Caco-2 (cell line): ENCODE measurements around the gene HSF5. TPM values are rescaled to one million over a fixed set of nuclear protein-coding genes. Genes with fewer than 3 reads are reported as not detected.

ENCODE experiments used
- BruUV-seq: library from RNA; stranded (reverse); fragments of 400-500 nt; replicated peaks from 2 replicates; lab custom pipeline; 2021; lab: Mats Ljungman, UMichigan
- CTCF ChIA-PET: fragments of 300-600 bp; sonication (Branson Sonifier 250); formaldehyde crosslinking; loops from one replicate; lab custom pipeline; 2022; ENCODE audit warnings: antibody characterized with exemption; lab: Charles Lee
- POLR2A ChIA-PET: fragments of 300-600 bp; sonication (Branson Sonifier 250); formaldehyde crosslinking; loops from one replicate; lab custom pipeline; 2022; ENCODE audit warnings: antibody characterized with exemption; lab: Charles Lee
- DNase-seq, 2 experiments: peaks; one replicate each; pipeline versions ENCODE4 v3.0.0 to v3.0.0-alpha.2; 2020 to 2022
- H3K27me3 ChIP-seq: replicated peaks from 2 replicates; pipeline ENCODE4 v1.6.0; 2011; ENCODE audit warnings: low read length; ENCODE audit not compliant: control insufficient read depth, insufficient read depth
- H3K36me3 ChIP-seq: 2 replicates; pipeline ENCODE4 v1.5.1; 2011; ENCODE audit warnings: low read length; ENCODE audit not compliant: control insufficient read depth, insufficient read depth
- H3K4me1 ChIP-seq: fragments of 250-450 bp; sonication (Bioruptor Pico); 2 replicates; pipeline ENCODE4 v1.5.1; 2020; ENCODE audit warnings: mild to moderate bottlenecking
- H3K4me3 ChIP-seq: 2 replicates; pipeline ENCODE4 v1.5.1; 2011; ENCODE audit warnings: low read depth, mild to moderate bottlenecking, control low read depth, low read length
- H3K9me3 ChIP-seq: fragments of 250-450 bp; sonication (Bioruptor Pico); 2 replicates; pipeline ENCODE4 v1.5.1; 2020; ENCODE audit warnings: mild to moderate bottlenecking, moderate library complexity
- H3K27ac Mint-ChIP-seq: one replicate; pipeline ENCODE4 v1.8.0; 2022; ENCODE audit warnings: mixed read lengths; ENCODE audit not compliant: unreplicated experiment
- H3K27me3 Mint-ChIP-seq: one replicate; pipeline ENCODE4 v1.8.0; 2022; ENCODE audit warnings: mixed read lengths; ENCODE audit not compliant: insufficient read depth, unreplicated experiment
- H3K36me3 Mint-ChIP-seq: one replicate; pipeline ENCODE4 v1.8.0; 2022; ENCODE audit warnings: mild to moderate bottlenecking, mixed read lengths; ENCODE audit not compliant: insufficient read depth, unreplicated experiment
- H3K4me1 Mint-ChIP-seq: one replicate; pipeline ENCODE4 v1.8.0; 2022; ENCODE audit warnings: low read depth, mixed read lengths; ENCODE audit not compliant: unreplicated experiment
- H3K4me3 Mint-ChIP-seq: one replicate; pipeline ENCODE4 v1.8.0; 2022; ENCODE audit warnings: mild to moderate bottlenecking, moderate library complexity, mixed read lengths; ENCODE audit not compliant: unreplicated experiment
- H3K9me3 Mint-ChIP-seq: one replicate; pipeline ENCODE4 v1.8.0; 2022; ENCODE audit warnings: mixed read lengths; ENCODE audit not compliant: unreplicated experiment
- CTCF ChIP-seq, 2 experiments: fragments of 200-600 bp in 1 of 2; IDR thresholded peaks; 1 replicate in 1 of 2; 2 replicates in 1 of 2; pipeline versions ENCODE4 v1.5.1 to v1.8.0; 2011 to 2022; ENCODE audit warnings: antibody characterized with exemption in 1 of 2, control low read depth in 1 of 2, inconsistent platforms in 1 of 2, low read depth in 1 of 2, low read length in 1 of 2, mild to moderate bottlenecking in 1 of 2, moderate library complexity in 1 of 2; ENCODE audit not compliant: insufficient read depth in 1 of 2, severe bottlenecking in 1 of 2, unreplicated experiment in 1 of 2
- intact Hi-C: fragments of 100-400 bp; cut with micrococcal nuclease; formaldehyde crosslinking; loops from one replicate; pipeline ENCODE4 v1.10.0; 2022; ENCODE audit not compliant: unreplicated experiment
- total RNA-seq: library from RNA; stranded (reverse); gene quantifications from 2 replicates; pipeline ENCODE4 v1.2.3, GENCODE V29; 2022

Gene HSF5
- total RNA-seq, 1 experiment from 2014 or later: 0.98 TPM

GRCh38 chr17:58380207-58381123, 107.7 kb downstream of the HSF5 start:
- Histone ChIP-seq H3K4me1 (peaks cover 98% of the 10 kb centered on the region), H3K4me3 (no peak overlapping the region), H3K27me3 (no peaks in the 10 kb centered on the region), H3K9me3 (no peaks in the 10 kb centered on the region), H3K36me3 (peaks cover 1% of the 10 kb centered on the region)
- H3K9me3 Mint-ChIP-seq: no peaks in the 10 kb centered on the region
- peak overlapping the region; percentile 44 for H3K4me3 Mint-ChIP-seq
- POLR2A ChIA-PET: interaction anchor here (0.6 to 1.9 kb wide), 5 partner anchors 16 to 156 kb away, joined by 3 to 14 read pairs (median 3); partner anchors contain the start of gene RNF43
- H3K27me3 Mint-ChIP-seq: no peaks in the 10 kb centered on the region
- DNase-seq: no peak
- TSS peak; percentile 45 for BruUV-seq
- H3K27ac Mint-ChIP-seq: peak overlapping the region; percentile 59
- intact Hi-C loops: loop anchor here (1.0 to 5.0 kb wide), 3 partner anchors 11 to 37 kb away; partner anchors contain the start of gene RNF43
- H3K4me1 Mint-ChIP-seq: peaks cover 73% of the 10 kb centered on the region
- no peak for TF ChIP-seq CTCF (IDR thresholded peaks at IDR 0.05; ENCODE audit: insufficient read depth in 1 of 2, low read depth in 1 of 2, low read length in 1 of 2, severe bottlenecking in 1 of 2, unreplicated experiment in 1 of 2)
- CTCF ChIA-PET: interaction anchor here (0.7 to 2.2 kb wide), 5 partner anchors 16 to 63 kb away, joined by 3 to 11 read pairs (median 6); partner anchors contain the start of gene RNF43
- H3K36me3 Mint-ChIP-seq: peaks cover 73% of the 10 kb centered on the region

GRCh38 chr17:58379511-58379824, 108.7 kb downstream of the HSF5 start:
- H3K9me3 ChIP-seq: no peaks in the 10 kb centered on the region
- ChIA-PET POLR2A (interaction anchor here (0.9 kb wide), 1 partner anchor 38 kb away, joined by 3 read pairs; the partner anchor contains the start of gene RNF43), CTCF (interaction anchor here (0.6 to 1.3 kb wide), 2 partner anchors 13 to 38 kb away, joined by 3 to 4 read pairs; partner anchors contain the start of gene RNF43)
- peaks cover 95% of the 10 kb centered on the region for H3K4me1 ChIP-seq
- H3K27me3 Mint-ChIP-seq: no peaks in the 10 kb centered on the region
- H3K36me3 Mint-ChIP-seq: peaks cover 79% of the 10 kb centered on the region
- BruUV-seq: no TSS peak
- no peak for DNase-seq
- H3K4me3 ChIP-seq: no peak overlapping the region
- H3K27me3 ChIP-seq: no peaks in the 10 kb centered on the region
- H3K27ac Mint-ChIP-seq: peak overlapping the region; percentile 59
- peak overlapping the region; percentile 9 for H3K4me3 Mint-ChIP-seq
- H3K36me3 ChIP-seq: peaks cover 1% of the 10 kb centered on the region
- intact Hi-C loops: no loop called here
- H3K4me1 Mint-ChIP-seq: peaks cover 73% of the 10 kb centered on the region
- H3K9me3 Mint-ChIP-seq: no peaks in the 10 kb centered on the region
- TF ChIP-seq CTCF (IDR thresholded peaks at IDR 0.05; ENCODE audit: insufficient read depth in 1 of 2, low read depth in 1 of 2, low read length in 1 of 2, severe bottlenecking in 1 of 2, unreplicated experiment in 1 of 2): no peak

- BruUV-seq: no TSS peak
- no peak for DNase-seq
- ChIA-PET POLR2A (interaction anchor here (0.9 kb wide), 1 partner anchor 39 kb away, joined by 3 read pairs; the partner anchor contains the start of gene RNF43), CTCF (interaction anchor here (0.6 to 1.3 kb wide), 2 partner anchors 14 to 38 kb away, joined by 3 to 4 read pairs; partner anchors contain the start of gene RNF43)
- H3K9me3 Mint-ChIP-seq: no peaks in the 10 kb centered on the region
- peaks cover 90% of the 10 kb centered on the region for H3K4me1 ChIP-seq
- no peak for TF ChIP-seq CTCF (IDR thresholded peaks at IDR 0.05; ENCODE audit: insufficient read depth in 1 of 2, low read depth in 1 of 2, low read length in 1 of 2, severe bottlenecking in 1 of 2, unreplicated experiment in 1 of 2)
- intact Hi-C loops: no loop called here
- peaks cover 68% of the 10 kb centered on the region for H3K4me1 Mint-ChIP-seq
- H3K36me3 ChIP-seq: peaks cover 1% of the 10 kb centered on the region
- peak overlapping the region; percentile 59 for H3K27ac Mint-ChIP-seq
- peak overlapping the region; percentile 9 for H3K4me3 Mint-ChIP-seq
- H3K4me3 ChIP-seq: no peak overlapping the region
- H3K9me3 ChIP-seq: no peaks in the 10 kb centered on the region
- H3K27me3 Mint-ChIP-seq: no peaks in the 10 kb centered on the region
- peaks cover 80% of the 10 kb centered on the region for H3K36me3 Mint-ChIP-seq
- H3K27me3 ChIP-seq: no peaks in the 10 kb centered on the region
Measured at GRCh38 chr17:58378733-58379510, 109.3 kb downstream of the HSF5 start.
